ENCODE data around the gene DYNLT2B.
"Not testable (repeated sequence)": the region's sequence is repeated elsewhere in the genome, so short reads cannot be mapped to it uniquely, and the experiment has no call there.

Gene DYNLT2B

DNA sequence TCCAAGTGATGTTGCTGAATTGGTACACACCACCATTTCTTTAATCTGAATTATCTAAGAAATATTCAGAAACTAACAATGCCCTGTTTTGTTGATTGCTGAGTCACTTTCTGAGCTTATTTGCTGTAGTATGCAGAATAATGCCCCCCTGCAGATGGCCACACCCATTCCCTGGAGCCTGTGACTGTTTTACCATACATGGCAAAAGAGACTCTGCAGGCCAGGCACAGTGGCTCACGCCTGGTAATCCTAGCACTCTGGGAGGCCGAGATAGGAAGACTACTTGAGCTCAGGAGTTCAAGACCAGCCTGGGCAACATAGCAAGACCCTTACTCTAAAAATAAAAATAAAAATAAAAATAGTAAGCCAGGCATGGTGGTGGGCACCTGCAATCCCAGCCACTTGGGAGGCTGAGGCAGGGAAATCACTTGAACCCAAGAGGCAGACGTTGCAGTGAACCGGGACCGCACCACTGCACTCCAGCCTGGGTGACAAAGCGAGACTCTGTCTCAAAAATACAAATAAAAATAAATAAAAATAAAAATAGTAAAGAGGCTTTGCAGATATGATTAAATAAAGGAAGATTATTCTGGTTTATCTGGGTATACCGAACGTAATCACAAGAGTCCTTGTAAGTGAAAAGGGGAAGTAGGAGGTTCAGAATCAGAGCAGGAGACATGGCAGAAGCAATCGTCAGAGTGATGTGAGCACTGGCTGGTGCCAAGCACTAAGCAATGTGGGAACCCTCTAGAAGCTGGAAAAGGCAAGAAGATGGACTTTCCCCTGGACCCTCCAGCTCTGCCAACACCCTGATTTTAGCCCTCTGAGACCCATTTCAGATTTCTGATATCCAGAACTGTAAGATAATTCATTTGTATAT lies 49.5 kb downstream of the DYNLT2B start:
- no peak for DNase-seq

DNA sequence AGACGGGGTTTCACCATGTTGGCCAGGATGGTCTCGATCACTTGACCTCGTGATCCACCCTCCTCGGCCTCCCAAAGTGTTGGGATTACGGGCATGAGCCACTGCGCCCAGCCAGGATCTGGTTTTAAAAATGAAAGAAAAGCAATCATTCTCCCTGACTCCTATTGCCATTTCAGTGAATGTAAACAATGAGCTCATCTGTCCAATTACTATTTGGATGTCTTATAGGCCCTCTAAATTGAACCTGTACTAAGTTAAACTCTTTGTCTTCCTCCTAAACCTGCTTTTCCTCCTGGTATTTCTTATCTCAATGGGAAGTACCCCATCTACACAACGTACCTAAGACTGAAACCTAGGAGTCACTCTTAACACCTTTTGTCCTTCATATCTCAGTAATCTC lies 54.2 kb downstream of the DYNLT2B start:
- no peak for DNase-seq

DNA sequence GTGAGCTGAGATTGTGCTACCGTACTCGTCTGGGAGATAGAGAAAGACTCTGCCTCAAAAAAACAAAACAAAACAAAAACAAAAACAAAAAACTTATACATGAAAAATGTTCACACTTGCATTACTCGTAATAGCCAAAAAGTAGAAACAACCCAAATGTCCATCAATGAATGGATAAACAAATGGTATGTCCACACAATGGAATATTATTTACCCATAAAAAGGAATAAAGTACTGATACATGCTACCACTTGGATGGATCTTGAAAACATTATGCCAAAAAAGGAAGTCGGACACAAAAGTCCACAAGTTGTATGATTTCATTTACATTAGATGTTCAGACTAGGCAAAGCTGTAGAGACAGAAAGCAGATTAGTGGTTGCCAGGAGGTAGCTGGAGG lies 57.3 kb downstream of the DYNLT2B start:
- no peak for DNase-seq

DNA sequence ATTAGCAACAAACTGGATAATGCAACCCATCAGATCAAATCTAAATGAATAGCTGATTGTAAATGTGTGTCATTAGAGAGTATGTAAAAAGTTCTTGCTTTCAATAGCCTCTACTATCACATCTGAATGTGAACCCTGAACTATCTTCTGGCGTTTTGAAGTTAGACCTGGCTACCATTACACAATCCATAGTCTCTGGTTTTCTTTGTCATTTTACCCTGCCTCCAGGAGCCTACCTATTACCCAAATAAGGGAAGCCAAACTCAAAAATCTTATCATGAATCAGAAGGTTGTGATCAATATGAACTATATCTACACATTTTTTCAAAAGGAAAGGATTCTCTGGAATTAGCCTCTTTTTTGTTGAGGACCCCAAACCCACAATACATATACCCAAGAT lies 62.3 kb downstream of the DYNLT2B start:
- DNase-seq: no peak

DNA sequence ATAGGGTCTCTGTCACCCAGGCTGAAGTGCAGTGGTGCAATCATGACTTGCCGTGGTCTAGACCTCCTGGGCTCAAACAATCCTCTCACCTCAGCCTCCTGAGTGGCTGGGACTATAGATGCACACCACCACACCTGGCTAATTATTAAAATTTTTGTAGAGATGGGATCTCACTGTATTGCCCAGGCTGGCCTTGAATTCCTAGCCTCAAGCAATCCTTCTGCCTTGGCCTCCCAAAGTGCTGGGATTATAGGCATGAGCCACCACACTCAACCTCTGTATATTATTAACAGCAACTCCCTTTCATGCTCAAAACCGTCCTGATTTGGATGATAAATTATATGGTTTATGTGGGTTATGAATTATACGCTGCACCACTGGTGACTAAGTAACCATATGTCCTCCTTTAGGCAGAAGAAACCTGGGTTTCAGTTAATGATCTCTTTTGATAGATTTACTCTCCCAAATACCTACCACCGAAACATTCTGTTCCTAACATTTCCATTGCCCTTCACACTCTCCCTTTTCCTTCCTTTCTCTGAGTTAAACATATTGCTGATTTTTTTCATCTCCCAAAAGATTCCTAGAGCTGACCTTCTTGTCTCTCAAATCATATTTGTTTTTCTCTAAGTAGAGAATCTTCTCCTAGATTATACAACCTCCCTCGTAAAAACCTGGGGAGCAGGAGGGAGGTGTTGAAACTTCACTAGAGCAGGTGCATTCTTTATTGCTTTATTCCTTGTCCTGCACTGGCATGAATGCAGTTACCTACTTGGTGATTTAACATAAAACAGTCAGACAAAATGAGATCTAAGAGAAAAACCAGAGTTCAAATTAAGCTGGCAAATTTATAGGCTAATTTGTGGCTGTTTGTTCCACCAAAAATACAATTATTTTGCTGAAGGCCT lies 63.4 kb downstream of the DYNLT2B start:
- no peak for DNase-seq

DNA sequence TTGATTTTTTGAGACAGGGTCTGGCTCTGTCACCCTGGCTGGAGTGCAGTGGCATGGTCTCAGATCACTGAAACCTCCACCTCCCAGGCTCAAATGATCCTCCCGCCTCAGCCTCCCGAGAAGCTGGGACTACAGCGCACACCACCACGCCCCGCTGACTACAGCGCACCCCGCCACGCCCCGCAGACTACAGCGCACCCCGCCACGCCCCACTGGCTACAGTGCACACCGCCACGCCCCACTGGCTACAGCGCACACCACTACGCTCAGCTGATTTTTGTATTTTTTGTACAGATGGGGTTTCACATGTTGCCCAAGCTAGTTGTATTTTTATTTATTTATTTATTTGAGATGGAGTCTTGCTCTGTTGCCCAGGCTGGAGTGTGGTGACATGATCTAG lies 66.1 kb downstream of the DYNLT2B start:
- no peak for DNase-seq

DNA sequence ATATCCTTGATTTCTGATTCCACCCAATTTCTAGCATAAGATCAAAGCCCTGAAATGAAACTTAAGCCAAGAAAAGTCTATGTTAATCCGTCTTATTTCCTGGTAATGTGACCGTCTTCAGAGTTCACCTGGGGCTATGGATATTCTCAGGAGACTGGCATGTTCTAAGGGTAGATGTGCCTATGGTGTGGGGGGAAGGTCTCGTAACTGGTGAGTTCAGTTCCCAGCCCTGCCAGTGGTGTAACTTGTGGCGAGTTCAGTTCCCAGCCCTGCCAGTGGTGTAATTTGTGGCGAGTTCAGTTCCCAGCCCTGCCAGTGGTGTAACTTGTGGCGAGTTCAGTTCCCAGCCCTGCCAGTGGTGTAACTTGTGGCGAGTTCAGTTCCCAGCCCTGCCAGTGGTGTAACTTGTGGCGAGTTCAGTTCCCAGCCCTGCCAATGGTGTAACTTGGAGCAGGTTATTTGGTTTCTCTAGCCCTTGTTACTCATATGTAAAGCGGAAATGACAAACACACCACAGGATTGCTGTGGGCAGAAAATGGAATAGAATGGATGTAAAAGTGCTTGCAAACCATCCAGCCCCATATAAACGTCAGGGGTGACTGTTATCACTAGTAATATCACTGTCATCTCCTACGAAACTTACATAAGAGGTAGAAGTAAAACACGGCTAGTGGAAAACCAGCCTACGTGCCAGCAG lies 71.3 kb downstream of the DYNLT2B start:
- DNase-seq: no peak

DNA sequence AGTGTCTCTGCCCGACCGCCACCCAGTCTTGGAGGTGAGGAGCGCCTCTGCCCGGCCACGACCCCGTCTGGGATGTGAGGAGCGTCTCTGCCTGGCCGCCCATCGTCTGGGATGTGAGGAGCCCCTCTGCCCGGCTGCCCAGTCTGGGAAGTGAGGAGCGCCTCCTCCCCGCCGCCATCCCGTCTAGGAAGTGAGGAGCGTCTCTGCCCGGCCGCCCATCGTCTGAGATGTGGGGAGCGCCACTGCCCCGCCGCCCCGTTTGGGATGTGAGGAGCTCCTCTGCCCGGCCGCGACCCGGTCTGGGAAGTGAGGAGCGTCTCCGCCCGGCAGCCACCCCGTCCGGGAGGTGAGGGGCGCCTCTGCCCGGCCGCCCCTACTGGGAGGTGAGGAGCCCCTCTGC lies 73.9 kb downstream of the DYNLT2B start:
- not testable (repeated sequence) for DNase-seq

DNA sequence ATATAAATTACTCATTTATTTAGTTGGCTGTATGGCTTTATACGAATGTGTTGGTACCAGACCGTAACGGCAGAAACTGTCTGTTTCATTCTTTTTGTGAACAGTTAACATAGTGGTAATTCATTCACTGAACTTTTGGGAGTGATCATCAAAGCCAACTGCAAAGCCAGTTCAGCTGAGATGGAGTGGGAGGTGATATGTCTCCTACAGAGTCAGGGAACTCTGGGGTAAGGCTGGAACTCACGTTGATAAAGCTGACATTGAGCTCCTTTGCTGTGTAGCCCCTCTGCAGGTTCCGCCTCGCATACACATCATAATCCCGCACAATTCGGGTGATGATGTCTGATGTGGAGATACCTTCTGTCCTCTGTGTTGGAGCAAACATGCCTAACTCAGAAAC lies 76.3 kb downstream of the DYNLT2B start:
- DNase-seq: no peak
